ENCODE results near the gene POLR1A. TPM values are rescaled to one million over a fixed set of nuclear protein-coding genes. Genes with fewer than 3 reads are reported as not detected.

POLR1A gene
- total RNA-seq, 1 donor from 2014 or later, result 54.5 TPM

DNA sequence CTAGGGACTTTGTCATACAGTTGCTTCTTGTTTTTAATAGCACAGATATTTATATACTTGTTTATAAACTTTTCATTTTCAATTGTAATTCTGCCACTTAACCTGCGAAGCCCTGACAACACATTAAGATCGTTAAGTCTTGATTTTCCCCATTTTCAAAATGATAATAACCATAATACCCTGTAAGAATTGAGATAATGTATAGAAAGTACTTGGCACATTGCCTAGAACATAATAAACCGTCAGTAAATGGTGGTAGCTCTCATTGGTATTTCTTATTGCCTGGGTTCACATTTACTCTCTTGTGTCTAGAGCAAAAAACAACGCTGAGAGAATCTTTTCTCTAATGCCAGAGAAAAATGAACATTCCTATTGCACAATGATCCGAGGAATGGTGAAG lies 19.0 kb upstream of the POLR1A start:
- DNase-seq (ENCODE audit: low spot score), result no peak
- Mint-ChIP-seq H3K27me3 (ENCODE audit: low read depth) (no peaks in the 10 kb centered on the region), H3K36me3 (ENCODE audit: low read depth) (peaks cover 85% of the 10 kb centered on the region), H3K27ac (no peak overlapping the region), H3K4me1 (ENCODE audit: low read depth) (peaks cover 4% of the 10 kb centered on the region), H3K9me3 (no peaks in the 10 kb centered on the region), H3K4me3 (ENCODE audit: low read depth) (no peak overlapping the region)
- intact Hi-C loops (cut with micrococcal nuclease), result no loop called here

- H3K36me3 Mint-ChIP-seq (ENCODE audit: low read depth), result peaks cover 85% of the 10 kb centered on the region
- H3K9me3 Mint-ChIP-seq, result no peaks in the 10 kb centered on the region
- intact Hi-C loops (cut with micrococcal nuclease), result no loop called here
- no peaks in the 10 kb centered on the region for H3K27me3 Mint-ChIP-seq (ENCODE audit: low read depth)
- no peak overlapping the region for H3K4me3 Mint-ChIP-seq (ENCODE audit: low read depth)
- no peak overlapping the region for H3K27ac Mint-ChIP-seq
- no peak for DNase-seq (ENCODE audit: low spot score)
- peaks cover 4% of the 10 kb centered on the region for H3K4me1 Mint-ChIP-seq (ENCODE audit: low read depth)
These were observed 17.7 kb upstream of the POLR1A start for GRCh38 chr2:86123328-86123925.

- Mint-ChIP-seq H3K27ac (no peak overlapping the region), H3K4me3 (ENCODE audit: low read depth) (no peak overlapping the region), H3K9me3 (no peaks in the 10 kb centered on the region), H3K4me1 (ENCODE audit: low read depth) (peaks cover 11% of the 10 kb centered on the region), H3K36me3 (ENCODE audit: low read depth) (peaks cover 86% of the 10 kb centered on the region), H3K27me3 (ENCODE audit: low read depth) (no peaks in the 10 kb centered on the region)
- DNase-seq (ENCODE audit: low spot score), result no peak
- intact Hi-C loops (cut with micrococcal nuclease), result no loop called here
These were observed 12.4 kb upstream of the POLR1A start for GRCh38 chr2:86118130-86118529.

- H3K27ac Mint-ChIP-seq, result peak overlapping the region; percentile 99
These were observed 1.3 kb upstream of the POLR1A start for GRCh38 chr2:86107031-86107430.

DNA sequence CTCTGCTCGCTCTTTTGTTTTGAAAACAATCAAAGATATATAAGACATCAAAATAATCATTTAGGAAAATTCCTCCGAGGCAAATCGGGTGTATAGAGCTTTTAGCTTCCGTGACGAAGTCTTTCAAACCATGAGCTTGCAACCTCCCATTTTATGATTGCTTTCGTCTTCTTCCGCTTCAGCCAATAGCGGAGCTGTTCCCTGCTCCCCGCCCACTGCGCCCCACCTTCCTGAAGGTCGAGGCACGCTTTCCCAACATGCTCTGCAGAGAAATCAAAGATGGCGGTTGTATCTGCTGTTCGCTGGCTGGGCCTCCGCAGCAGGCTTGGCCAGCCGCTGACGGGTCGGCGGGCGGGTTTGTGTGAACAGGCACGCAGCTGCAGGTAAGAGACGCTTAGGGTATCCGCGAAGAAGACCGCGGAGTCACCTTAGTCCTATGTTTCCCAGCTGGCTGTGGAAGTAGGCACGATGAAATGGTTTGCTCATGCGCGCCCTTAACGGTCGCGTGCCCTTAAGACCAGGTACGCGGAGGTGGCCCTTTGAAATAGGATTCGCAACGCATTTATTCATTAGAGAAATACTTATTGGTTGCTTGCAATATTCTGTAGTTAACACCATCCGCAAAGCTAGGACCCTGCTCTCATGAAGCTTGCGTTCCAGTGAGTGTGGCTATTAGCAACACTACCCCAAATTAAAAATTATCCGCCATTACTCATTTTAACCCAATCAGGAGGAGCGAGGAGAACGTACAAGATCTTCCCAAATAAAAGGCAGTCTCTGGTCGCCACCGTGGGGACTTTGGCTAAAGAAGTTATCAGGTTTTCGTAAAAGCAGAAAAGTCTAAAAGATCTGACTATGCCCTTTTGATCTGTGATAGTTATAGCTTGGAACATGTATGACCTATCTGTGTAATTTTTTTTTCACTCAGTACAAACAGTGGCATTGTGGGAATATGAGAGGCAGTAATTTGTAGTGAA lies 571 bp upstream of the POLR1A start, which contains the start of gene PTCD3:
Gene PTCD3 (plus strand): TSS at position 267 of the 977 bp plus-strand sequence. CDS start 13 bp downstream, at position 280.
- Mint-ChIP-seq H3K9me3 (peaks cover 6% of the 10 kb centered on the region), H3K4me1 (ENCODE audit: low read depth) (peaks cover 39% of the 10 kb centered on the region), H3K27me3 (ENCODE audit: low read depth) (no peaks in the 10 kb centered on the region), H3K4me3 (ENCODE audit: low read depth) (peak within 1 kb of the TSS; percentile 94), H3K27ac (peak within 1 kb of the TSS; percentile 99), H3K36me3 (ENCODE audit: low read depth) (peaks cover 69% of the 10 kb centered on the region)
- DNase-seq (ENCODE audit: low spot score), result peak; percentile 93
- intact Hi-C loops (cut with micrococcal nuclease), result loop anchor here (2.0 to 5.0 kb wide), 5 partner anchors 67 to 699 kb away; partner anchors contain the start of genes IMMT, KDM3A and USP39

More at GRCh38 chr2:86107031-86107430, 1.3 kb upstream of the POLR1A start:
- intact Hi-C loops (cut with micrococcal nuclease), result loop anchor here (2.0 to 5.0 kb wide), 5 partner anchors 68 to 700 kb away; partner anchors contain the start of genes IMMT, KDM3A and USP39
- peaks cover 6% of the 10 kb centered on the region for H3K9me3 Mint-ChIP-seq
- no peaks in the 10 kb centered on the region for H3K27me3 Mint-ChIP-seq (ENCODE audit: low read depth)
- DNase-seq (ENCODE audit: low spot score), result no peak
- peaks cover 35% of the 10 kb centered on the region for H3K4me1 Mint-ChIP-seq (ENCODE audit: low read depth)
- peak overlapping the region; percentile 94 for H3K4me3 Mint-ChIP-seq (ENCODE audit: low read depth)
- H3K36me3 Mint-ChIP-seq (ENCODE audit: low read depth), result peaks cover 68% of the 10 kb centered on the region

DNA sequence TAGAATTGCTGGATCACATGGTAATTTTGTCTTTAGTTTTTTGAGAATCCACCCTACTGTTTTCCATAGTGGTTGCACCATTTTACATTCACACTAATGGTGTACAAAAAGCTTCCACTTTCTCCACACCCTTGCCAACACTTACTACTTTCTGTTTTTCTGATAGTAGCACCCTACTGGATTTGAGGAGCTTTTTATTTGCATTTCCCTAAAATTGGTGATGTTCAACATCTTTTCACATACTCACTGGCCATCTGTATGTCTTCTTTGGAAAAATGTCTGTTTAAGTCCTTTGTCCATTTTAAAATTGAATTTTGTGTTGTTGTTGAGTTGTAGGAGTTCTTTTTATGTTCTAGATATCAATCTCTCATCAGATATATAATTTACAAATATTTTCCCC lies 3.5 kb downstream of the POLR1A start:
- DNase-seq (ENCODE audit: low spot score), result no peak
- H3K27ac Mint-ChIP-seq, result no peak overlapping the region
- peaks cover 52% of the 10 kb centered on the region for H3K36me3 Mint-ChIP-seq (ENCODE audit: low read depth)
- intact Hi-C loops (cut with micrococcal nuclease), result no loop called here
- H3K27me3 Mint-ChIP-seq (ENCODE audit: low read depth), result no peaks in the 10 kb centered on the region
- peaks cover 6% of the 10 kb centered on the region for H3K9me3 Mint-ChIP-seq
- peaks cover 39% of the 10 kb centered on the region for H3K4me1 Mint-ChIP-seq (ENCODE audit: low read depth)
- no peak overlapping the region for H3K4me3 Mint-ChIP-seq (ENCODE audit: low read depth)

- Mint-ChIP-seq H3K27me3 (ENCODE audit: low read depth) (no peaks in the 10 kb centered on the region), H3K9me3 (peaks cover 6% of the 10 kb centered on the region), H3K36me3 (ENCODE audit: low read depth) (peaks cover 66% of the 10 kb centered on the region), H3K4me3 (ENCODE audit: low read depth) (no peak overlapping the region), H3K4me1 (ENCODE audit: low read depth) (peaks cover 20% of the 10 kb centered on the region), H3K27ac (no peak overlapping the region)
- no peak for DNase-seq (ENCODE audit: low spot score)
- intact Hi-C loops (cut with micrococcal nuclease), result no loop called here
These were observed 7.8 kb downstream of the POLR1A start for GRCh38 chr2:86097913-86098312.

- peaks cover 61% of the 10 kb centered on the region for H3K36me3 Mint-ChIP-seq (ENCODE audit: low read depth)
These were observed 8.4 kb downstream of the POLR1A start for GRCh38 chr2:86097114-86097896.

GRCh38 chr2:86094229-86094628 lies 11.5 kb downstream of the POLR1A start:
- Mint-ChIP-seq H3K27ac (no peak overlapping the region), H3K27me3 (ENCODE audit: low read depth) (no peaks in the 10 kb centered on the region), H3K36me3 (ENCODE audit: low read depth) (peaks cover 65% of the 10 kb centered on the region), H3K9me3 (no peaks in the 10 kb centered on the region), H3K4me3 (ENCODE audit: low read depth) (no peak overlapping the region), H3K4me1 (ENCODE audit: low read depth) (peaks cover 7% of the 10 kb centered on the region)
- DNase-seq (ENCODE audit: low spot score), result no peak
- intact Hi-C loops (cut with micrococcal nuclease), result no loop called here

More at GRCh38 chr2:86097114-86097896, 8.4 kb downstream of the POLR1A start:
- Mint-ChIP-seq H3K4me1 (ENCODE audit: low read depth) (peaks cover 14% of the 10 kb centered on the region), H3K4me3 (ENCODE audit: low read depth) (no peak overlapping the region), H3K27me3 (ENCODE audit: low read depth) (no peaks in the 10 kb centered on the region), H3K9me3 (peaks cover 2% of the 10 kb centered on the region), H3K27ac (no peak overlapping the region)
- DNase-seq (ENCODE audit: low spot score), result no peak
- intact Hi-C loops (cut with micrococcal nuclease), result no loop called here

DNA sequence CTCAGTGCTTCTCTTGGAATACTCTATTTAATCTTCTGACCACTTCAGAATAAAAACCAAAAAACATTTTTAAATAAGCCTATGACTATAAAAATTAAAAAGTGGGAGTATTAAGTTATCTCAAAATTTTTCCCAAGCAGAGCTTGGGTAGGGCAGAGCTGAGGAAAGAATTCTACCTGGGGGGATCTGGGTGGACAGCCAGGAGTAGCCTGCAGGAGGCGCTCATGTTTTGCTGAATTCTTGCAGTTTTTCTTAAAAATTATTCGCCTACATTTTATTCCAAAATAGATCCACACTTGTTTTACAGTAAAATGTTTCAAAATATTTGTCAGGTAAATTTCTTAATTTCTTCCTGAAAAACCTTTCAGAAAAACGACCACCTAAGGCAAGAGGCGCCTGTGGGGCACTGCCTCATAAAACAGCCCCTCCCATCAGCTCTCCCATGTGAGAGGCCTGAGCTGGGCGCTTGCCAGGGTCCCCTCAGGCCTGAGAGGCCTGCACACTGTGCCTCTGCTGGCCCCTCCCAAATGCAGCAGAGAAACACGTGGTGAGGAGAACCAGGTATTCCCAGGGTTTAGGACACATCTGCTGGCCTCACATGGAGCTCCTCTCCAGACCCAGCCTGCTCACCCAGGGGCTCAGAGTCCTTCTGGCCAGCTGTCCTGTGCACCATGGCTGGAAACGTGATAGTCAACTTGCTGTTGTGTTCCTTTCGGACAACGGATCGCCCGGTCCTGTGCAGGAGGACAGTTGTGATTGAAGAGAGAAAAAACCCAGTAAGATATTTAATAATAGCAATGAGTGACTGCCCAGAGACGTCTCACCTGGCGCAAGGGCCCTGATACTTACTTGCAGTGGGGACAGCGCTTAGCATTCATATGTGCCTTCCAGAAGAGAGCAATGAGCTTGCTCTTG lies 17.5 kb downstream of the POLR1A start:
- H3K27ac Mint-ChIP-seq, result no peak overlapping the region
- intact Hi-C loops (cut with micrococcal nuclease), result loop anchor here (10.0 kb wide), 1 partner anchor 363 kb away; no protein-coding TSS in a partner anchor
- no peaks in the 10 kb centered on the region for H3K9me3 Mint-ChIP-seq
- H3K4me1 Mint-ChIP-seq (ENCODE audit: low read depth), result no peaks in the 10 kb centered on the region
- H3K36me3 Mint-ChIP-seq (ENCODE audit: low read depth), result peaks cover 53% of the 10 kb centered on the region
- DNase-seq (ENCODE audit: low spot score), result no peak
- no peaks in the 10 kb centered on the region for H3K27me3 Mint-ChIP-seq (ENCODE audit: low read depth)
- H3K4me3 Mint-ChIP-seq (ENCODE audit: low read depth), result no peak overlapping the region

GRCh38 chr2:86082756-86083155 lies 22.9 kb downstream of the POLR1A start:
- intact Hi-C loops (cut with micrococcal nuclease), result loop anchor here (5.0 to 10.0 kb wide), 2 partner anchors 195 to 358 kb away; partner anchors contain the start of gene ST3GAL5
- H3K27ac Mint-ChIP-seq, result no peak overlapping the region
- peaks cover 28% of the 10 kb centered on the region for H3K4me1 Mint-ChIP-seq (ENCODE audit: low read depth)
- H3K36me3 Mint-ChIP-seq (ENCODE audit: low read depth), result peaks cover 64% of the 10 kb centered on the region
- no peak for DNase-seq (ENCODE audit: low spot score)
- H3K9me3 Mint-ChIP-seq, result no peaks in the 10 kb centered on the region
- H3K4me3 Mint-ChIP-seq (ENCODE audit: low read depth), result no peak overlapping the region
- no peaks in the 10 kb centered on the region for H3K27me3 Mint-ChIP-seq (ENCODE audit: low read depth)

All from activated T-helper 2 cell treated with anti-CD3 and anti-CD28 coated beads, Interferon-gamma antibody, Interleukin-2, Interleukin-4, amounts not matched to agents 10 μg/mL and 5 μg/mL and 100 μg/mL, durations not matched to agents 14 hours and 24 hours and 36 hours (primary cell).